SKM-1 treated with dmso at 0.1 percent for 144 hours (cell line): ENCODE data around the gene CACNB3.
"Not testable (repeated sequence)": the region's sequence is repeated elsewhere in the genome, so short reads cannot be mapped to it uniquely, and the experiment has no call there.

ENCODE experiments used
- DNase-seq: peaks from one replicate; lab custom pipeline; 2025; ENCODE audit not compliant: unreplicated experiment; lab: John Stamatoyannopoulos, UW

CACNB3 gene

DNA sequence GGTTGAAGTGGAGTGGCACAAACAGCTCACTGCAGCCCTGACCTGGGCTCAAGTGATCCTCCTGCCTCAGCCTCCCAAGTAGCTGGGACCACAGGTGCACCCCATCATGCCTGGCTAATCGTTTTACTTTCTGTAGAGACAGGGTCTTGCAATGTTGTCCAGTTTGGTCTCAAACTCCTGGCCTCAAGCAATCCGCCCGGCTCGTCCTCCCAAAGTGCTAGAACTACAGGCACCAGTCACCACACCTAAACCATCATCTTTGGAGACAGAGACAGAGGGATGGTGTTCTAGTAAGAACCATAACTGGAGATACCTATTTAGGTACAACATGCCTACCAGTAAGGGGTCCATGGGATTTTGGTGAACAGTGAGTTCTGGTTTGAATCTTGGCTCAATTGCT lies 36.2 kb downstream of the CACNB3 start:
- DNase-seq = no peak

DNA sequence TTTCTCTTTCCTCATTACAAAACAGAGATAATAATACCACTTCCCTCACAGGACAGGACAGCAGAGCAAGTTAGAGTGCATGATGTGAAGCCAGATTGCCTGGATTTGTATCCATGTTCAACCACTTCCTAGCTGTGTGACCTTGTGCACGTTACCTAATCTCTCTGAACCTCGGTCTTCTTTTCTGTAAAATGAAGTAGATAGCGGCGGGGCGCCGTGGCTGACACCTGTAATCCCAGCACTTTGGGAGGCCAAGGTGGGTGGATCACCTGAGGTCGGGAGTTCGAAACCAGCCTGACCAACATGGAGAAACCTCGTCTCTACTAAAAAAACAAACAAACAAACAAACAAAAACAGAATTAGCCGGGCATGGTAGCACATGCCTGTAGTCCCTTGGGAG lies 36.6 kb downstream of the CACNB3 start:
- DNase-seq = not testable (repeated sequence)

DNA sequence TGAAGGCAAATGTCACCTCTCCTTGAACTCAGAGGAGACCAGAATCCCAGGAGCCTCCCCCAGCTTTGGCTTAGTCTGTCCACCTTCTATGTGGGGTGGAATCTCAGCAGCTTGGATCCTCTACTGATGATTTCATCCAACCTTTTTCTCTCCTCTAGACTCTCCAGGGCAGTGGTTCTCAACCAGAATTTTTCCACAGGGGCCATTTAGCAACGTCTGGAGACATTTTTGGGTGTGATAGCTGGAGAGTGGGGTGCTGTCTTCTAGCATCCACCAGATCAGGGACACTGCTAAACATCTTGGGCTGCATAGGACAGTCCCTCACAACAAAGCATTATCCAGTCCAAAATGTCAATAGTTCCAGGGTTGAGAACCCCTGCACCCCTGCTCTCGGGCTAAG lies 38.1 kb downstream of the CACNB3 start:
- no peak for DNase-seq

DNA sequence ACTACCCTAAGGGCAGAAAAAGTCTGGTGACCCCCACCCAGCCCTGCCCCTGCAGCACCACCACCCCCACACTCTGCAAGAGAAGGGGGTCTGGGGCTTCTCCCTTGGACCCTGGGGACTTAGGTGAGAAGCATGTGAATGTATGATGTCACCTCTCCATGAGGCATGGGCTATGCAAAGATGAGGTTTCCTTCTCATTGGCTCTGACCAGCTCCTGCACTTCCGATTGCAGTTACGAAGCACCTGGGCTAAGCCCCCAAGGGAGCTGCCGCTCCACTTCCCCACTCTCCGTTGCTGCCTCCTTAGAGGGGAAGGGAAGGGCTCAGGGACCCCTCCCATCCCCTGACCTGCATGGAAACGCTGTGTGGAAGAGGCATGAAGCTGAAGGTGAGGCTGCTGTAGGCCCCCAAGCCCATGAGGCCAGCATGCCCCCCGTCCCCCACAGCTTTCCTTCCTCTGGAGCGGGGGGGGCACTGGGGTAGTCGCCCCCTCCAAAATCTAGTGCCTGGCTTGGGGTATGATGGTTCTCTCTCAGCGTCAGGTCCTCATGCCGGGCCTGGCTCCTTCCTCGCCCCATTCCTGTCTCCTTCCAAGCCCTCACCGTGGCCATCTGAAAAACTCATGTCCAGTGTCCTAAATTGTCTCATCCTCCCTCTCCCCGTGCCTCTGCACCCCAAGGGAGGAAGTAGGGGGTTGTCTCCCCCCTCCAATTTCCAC lies 39.1 kb downstream of the CACNB3 start:
- DNase-seq = no peak

DNA sequence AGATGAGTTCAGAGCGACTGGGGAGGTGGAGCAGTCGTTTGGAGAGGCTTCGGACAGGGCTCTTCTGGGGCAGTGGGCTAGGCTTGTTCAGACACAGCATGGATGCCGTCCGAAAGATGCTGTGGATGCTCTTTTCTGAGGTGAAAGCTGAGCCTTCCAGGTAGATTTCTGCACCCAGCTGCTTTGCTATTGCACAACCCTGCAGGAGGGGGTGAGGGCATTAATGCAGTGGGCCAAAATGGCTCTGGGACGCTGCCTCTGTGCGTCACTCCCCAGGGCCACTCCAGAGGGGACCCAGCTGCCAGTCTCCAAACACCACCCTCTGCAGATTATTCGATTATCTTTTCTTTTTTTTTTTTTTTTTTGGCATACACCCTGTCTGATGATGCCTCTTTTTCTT lies 39.7 kb downstream of the CACNB3 start:
- DNase-seq = no peak

DNA sequence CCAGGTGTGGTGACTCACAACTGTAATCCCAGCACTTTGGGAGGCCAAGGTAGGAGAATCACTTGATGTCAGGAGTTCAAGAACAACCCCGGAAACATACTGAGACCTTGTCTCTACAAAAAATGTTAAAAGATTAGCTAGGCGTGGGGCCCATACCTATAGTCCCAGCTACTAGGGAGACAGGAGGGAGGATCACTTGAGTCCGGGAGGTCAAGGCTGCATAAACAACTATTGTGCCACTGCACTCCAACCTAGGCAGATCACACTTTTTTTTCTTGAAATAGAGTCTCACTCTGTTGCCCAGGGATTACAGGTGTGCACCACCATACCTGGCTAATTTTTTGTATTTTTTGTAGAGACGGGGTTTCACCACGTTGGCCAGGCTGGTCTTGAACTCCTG lies 41.3 kb downstream of the CACNB3 start:
- no peak for DNase-seq

DNA sequence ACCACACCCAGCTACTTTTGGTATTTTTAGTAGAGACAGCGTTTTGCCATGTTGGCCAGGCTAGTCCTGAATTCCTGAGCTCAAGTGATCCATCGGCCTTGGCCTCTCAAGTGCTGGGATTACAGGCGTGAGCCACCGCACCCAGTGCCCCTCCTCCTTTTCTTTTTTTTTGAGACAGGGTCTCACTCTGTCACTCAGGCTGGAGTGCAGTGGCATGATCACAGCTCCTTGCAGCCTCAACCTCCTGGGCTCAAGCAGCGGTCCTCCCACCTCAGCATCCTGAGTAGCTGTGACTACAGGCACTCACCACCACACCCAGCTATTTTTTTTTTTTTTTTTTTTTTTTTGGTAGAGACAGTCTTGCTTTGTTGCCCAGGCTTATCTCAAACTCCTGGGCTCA lies 41.9 kb downstream of the CACNB3 start:
- DNase-seq = not testable (repeated sequence)

DNA sequence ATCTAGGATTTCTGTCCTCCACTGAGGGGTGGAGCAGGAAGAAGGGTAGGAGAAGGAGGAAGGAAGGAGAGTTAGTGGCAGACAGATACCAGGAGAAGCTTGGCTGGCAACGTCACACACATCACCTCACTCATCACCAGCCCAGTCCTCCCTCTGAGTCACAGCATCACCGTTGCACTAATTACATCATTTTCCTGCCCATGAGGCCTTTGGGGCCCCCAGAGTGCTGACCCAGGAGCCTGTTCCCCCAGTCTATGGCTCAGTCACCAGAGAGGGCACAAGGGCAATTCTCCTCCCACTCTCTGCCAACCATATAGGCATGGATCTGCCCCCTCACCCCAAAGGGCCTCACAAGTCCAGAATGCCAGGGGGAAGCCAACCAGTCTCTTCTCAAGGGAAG lies 42.8 kb downstream of the CACNB3 start:
- DNase-seq = no peak

DNA sequence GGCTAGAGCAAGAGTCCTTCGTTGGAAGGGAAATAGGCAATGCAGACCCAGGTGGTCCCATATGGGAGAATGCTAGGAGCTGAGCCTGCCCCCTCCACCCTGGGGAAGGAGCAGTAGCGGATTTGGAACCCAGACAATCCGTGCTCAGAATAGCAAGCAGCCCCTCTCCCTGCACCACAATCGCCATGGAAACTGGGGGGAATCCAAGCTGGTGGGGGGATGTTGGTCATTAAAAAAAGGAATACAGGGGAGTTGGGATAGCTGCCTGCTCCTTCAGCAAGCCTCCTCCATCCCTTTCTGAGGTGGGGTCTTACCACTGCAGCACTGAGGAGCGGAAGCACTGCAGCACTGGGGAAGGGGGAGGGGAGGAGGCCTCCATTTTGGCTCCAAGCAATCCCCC lies 44.5 kb downstream of the CACNB3 start:
- DNase-seq = no peak

DNA sequence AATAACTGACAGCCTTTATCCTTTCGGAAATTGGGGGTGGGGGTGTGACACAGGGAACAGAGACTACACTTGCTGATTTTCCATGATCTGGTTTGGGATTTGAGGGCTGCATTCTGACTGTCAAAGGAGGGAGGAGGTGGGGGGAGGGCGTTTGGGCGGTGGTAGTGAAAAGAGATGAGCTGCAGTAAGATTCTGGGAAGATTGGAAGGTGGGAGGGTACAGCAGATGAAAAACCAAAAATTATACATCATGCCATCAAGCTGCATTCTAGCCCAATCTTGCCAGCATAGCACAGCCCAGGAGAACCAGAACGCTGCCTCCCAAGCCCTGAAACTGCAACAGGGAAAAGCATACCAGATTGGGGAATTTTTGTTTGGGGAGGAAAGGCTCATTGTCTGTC lies 45.0 kb downstream of the CACNB3 start:
- no peak for DNase-seq

DNA sequence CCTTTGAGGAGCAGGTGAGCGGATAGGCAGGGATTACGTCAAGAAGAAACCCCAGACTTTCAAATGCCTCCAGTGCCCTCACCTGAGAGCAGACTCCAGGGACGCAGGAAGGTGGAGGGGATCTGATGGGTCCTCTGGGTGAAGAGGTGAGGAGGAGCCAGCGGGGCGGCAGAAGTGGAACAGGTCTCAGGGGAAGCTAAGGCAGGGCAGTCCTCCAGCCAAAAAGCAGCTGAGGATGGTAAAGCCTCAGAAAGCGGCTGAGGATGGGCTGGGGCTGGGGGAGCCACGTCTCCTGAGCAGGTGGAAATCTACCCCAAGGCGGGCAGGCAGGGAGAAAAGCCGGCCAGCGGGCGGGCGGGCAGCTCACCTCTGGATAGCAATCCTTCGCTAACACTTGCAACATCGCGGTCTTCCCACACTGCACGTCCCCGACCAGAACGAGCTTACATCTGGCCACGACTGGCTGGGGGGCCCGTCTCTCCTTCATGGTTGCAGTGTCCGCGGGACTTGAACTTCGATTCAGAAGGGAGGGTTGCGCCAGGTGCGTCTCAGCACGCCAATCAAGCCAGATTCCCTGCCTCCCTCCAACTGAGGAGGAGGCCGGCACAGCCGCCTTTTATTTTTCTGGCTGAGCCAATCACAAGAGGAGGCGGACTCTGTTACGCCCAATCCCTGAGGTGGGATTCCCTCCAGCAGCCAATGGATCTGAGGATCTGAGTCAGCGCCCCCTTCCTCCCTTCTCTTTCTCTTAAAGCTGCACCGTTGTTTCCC lies 47.2 kb downstream of the CACNB3 start, which contains the start of gene RND1:
RND1 (minus strand) TSS at position 590 of the 771 bp plus-strand sequence; CDS start at position 487, 103 bp downstream.
- peak; percentile 58 for DNase-seq

DNA sequence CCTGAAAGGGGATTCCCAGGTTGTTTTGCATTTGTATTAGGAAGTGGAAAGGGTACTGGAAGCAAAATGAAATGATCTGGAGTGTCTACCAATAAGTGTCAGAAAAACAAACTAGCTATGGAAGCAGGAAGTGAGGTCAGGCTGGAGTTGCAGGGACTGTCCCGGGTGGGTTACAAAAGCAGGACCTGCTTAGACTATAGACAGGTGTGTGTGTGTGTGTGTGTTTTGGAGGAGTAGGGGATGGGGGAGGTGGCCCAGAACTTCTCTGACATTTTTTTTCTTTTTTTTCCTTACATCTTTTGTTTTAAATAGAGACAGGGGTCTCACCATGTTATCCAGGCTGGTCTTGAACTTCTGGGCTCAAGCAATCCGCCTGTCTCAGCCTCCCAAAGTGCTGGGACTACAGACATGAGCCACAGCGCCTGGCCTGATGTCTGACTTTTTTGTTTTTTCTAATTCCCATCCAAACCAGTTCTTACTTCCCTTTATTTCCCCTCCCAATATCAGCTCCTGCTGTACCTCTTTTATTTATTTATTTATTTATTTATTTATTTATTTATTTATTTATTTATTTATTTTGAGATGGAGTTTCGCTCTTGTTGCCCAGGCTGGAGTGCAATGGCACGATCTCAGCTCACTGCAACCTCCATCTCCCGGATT lies 47.9 kb downstream of the CACNB3 start:
- no peak for DNase-seq

DNA sequence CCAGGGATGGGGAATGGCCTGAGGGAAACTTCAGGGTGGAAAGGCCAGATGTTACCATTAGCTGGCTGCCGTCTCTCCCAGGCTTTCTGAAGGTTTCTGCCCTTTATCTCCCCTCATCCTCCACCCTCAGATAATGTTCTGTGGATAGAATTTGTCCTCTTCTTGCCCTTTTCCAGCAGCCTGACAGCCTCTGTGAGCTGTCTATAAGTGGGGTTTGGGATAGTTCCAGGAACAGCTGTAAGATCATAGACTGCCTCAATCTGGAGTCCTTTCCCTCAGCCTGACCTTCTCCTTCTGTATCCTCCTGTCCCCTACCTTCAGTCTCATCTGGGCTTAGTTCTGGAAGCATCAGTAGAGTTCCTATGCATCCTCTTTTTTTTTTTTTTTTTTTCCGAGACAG lies 50.2 kb downstream of the CACNB3 start:
- no peak for DNase-seq

DNA sequence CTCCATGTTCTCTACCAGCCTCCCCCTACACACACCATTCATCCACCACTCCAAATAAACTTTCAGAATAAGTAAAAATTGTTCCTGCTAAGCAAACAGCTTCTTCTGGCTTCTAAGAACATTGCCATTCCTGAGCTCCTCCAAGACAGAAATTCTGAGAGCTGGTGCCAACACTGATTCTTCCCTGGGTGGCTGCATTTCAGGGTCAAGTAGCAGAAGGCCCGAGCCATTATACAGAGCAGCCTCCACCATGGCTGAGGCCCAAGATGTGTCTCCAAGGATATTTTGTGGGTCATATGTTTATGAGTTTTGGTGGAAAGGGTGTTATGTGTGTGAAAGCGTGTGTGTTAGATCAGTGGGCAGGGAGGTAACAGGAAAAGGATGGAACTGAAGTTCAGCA lies 50.9 kb downstream of the CACNB3 start:
- no peak for DNase-seq

DNA sequence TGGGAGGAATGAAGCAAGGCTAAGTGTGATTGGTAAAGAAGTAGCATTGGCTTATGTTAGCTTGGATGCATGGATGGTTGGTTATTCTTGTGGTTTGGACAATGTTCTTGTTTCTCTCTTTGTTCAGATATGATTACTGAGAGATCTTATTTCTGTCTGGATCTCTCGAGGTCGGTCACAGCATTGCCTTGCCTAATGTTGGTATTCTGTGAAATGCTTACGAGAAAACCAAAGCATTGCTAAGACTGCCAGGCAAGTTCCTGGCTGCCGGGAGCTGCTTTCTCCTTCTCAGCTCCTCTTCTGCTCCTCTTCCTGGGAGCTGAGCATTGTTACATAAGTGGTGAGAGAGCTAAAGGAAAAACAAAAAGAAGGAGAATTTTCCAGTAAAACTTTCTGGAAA lies 54.8 kb downstream of the CACNB3 start:
- DNase-seq = no peak

DNA sequence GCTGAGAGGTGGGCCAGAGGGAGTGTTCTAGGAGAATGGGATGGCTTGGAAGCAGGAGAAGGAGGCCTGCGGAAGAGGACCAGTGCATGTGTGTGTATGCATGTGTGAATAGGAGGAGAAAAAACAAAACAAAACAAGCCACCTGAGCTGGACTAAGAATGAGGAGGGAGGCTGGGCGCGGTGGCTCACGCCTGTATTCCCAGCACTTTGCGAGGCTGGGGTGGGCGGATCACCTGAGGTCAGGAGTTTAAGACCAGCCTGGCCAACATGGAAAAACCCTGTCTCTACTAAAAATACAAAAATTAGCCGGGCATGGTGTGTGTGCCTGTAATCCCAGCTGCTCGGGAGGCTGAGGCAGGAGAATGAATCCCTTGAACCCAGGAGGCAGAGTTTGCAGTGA lies 55.2 kb downstream of the CACNB3 start:
- DNase-seq = not testable (repeated sequence)

DNA sequence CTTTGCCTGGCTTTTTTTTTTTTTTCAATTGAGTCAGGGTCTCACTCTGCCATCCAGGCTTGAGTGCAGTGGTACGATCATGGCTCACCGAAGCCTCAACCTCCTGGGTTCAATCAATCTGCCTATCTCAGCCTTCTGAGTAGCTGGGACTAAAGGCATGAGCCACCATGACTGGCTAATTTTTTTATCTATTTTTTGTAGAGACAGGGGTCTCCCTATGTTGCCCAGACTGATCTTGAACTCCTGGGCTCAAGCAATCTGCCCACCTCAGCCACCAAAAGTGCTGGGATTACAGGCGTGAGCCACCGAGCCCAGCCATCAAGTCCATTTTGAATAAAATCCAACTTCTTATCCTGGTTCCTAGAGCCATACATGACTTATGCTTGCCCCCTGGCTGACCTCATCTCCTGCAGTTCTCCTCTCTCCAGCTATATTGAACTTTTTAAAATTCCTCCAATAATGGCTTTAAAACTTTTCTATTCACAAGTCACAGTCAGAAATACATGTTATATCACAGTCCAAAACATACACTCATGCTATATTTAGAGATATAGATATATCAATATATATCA lies 57.7 kb downstream of the CACNB3 start:
- no peak for DNase-seq
